Forelimb muscle (tissue), 1 donor: ENCODE data around the gene CLGN. TPM values are rescaled to one million over a fixed set of nuclear protein-coding genes. Genes with fewer than 3 reads are reported as not detected.

Experiments
- DNase-seq: peaks from one replicate; pipeline ENCODE4 v3.0.0-alpha.2; 2013; ENCODE audit warnings: low read depth
- polyA plus RNA-seq: library from polyadenylated mRNA; unstranded; fragments of 120-200 nt; gene quantifications from one replicate; pipeline ENCODE4 v1.2.1, GENCODE V29; 2013; ENCODE audit not compliant: insufficient read length

Gene CLGN
- polyA plus RNA-seq, 1 donor, result 2.6 TPM

- no peak for DNase-seq
Measured at GRCh38 chr4:140382732-140383131, 44.7 kb downstream of the CLGN start.

- no peak for DNase-seq
Measured at GRCh38 chr4:140374130-140374477, 53.3 kb downstream of the CLGN start.

GRCh38 chr4:140373328-140374129, 53.9 kb downstream of the CLGN start, which contains the start of gene SCOC:
Gene SCOC (plus strand): TSS chr4:140373646. CDS start chr4:140379171, 5,525 bp downstream.
- peak; percentile 98 for DNase-seq

GRCh38 chr4:140372751-140373327, 54.6 kb downstream of the CLGN start:
- no peak for DNase-seq

GRCh38 chr4:140368686-140369085, 58.8 kb downstream of the CLGN start:
- no peak for DNase-seq

GRCh38 chr4:140367738-140368137, 59.7 kb downstream of the CLGN start:
- no peak for DNase-seq

- no peak for DNase-seq
Measured at GRCh38 chr4:140363558-140363957, 63.9 kb downstream of the CLGN start.

- no peak for DNase-seq
Measured at GRCh38 chr4:140363051-140363450, 64.4 kb downstream of the CLGN start.

- DNase-seq, result no peak
Measured at GRCh38 chr4:140361099-140361498, 66.3 kb downstream of the CLGN start.

- DNase-seq, result peak; percentile 35
Measured at GRCh38 chr4:140359562-140360427, 67.7 kb downstream of the CLGN start.

GRCh38 chr4:140358281-140358680, 69.2 kb downstream of the CLGN start:
- DNase-seq, result no peak

- no peak for DNase-seq
Measured at GRCh38 chr4:140357868-140358267, 69.6 kb downstream of the CLGN start.

- DNase-seq, result no peak
Measured at GRCh38 chr4:140355288-140355687, 72.2 kb downstream of the CLGN start.

- DNase-seq, result no peak
Measured at GRCh38 chr4:140353786-140354185, 73.7 kb downstream of the CLGN start.

GRCh38 chr4:140351093-140352075, 76.1 kb downstream of the CLGN start:
- DNase-seq, result no peak

GRCh38 chr4:140349816-140350215, 77.6 kb downstream of the CLGN start:
- DNase-seq, result no peak

- DNase-seq, result no peak
Measured at GRCh38 chr4:140346136-140346535, 81.3 kb downstream of the CLGN start.

GRCh38 chr4:140344621-140345020, 82.8 kb downstream of the CLGN start:
- no peak for DNase-seq

GRCh38 chr4:140344101-140344500, 83.3 kb downstream of the CLGN start:
- DNase-seq, result no peak

- DNase-seq, result no peak
Measured at GRCh38 chr4:140343303-140343702, 84.1 kb downstream of the CLGN start.

GRCh38 chr4:140342620-140343019, 84.8 kb downstream of the CLGN start:
- no peak for DNase-seq
